ENCODE data around the gene ARHGAP26. TPM values are rescaled to one million over a fixed set of nuclear protein-coding genes. Genes with fewer than 3 reads are reported as not detected.

The ARHGAP26 gene
- total RNA-seq, 2 experiments from 2014 or later = 12.8 to 15.4 TPM

GRCh38 chr5:143155455-143155854 is 385.3 kb downstream of the ARHGAP26 start:
- ChIA-PET POLR2A (no interaction called here), CTCF (no interaction called here)
- Mint-ChIP-seq H3K27me3 (no peaks in the 10 kb centered on the region), H3K27ac (no peak overlapping the region), H3K36me3 (ENCODE audit: low read depth) (peaks cover 5% of the 10 kb centered on the region), H3K4me1 (no peaks in the 10 kb centered on the region), H3K9me3 (ENCODE audit: low read depth) (no peaks in the 10 kb centered on the region), H3K4me3 (no peak overlapping the region)
- DNase-seq (no peak), ATAC-seq (no peak)
- intact Hi-C loops (cut with DNase I, micrococcal nuclease) = no loop called here

- Mint-ChIP-seq H3K9me3 (ENCODE audit: low read depth) (no peaks in the 10 kb centered on the region), H3K4me3 (no peak overlapping the region), H3K36me3 (ENCODE audit: low read depth) (peaks cover 5% of the 10 kb centered on the region), H3K4me1 (no peaks in the 10 kb centered on the region), H3K27me3 (no peaks in the 10 kb centered on the region), H3K27ac (no peak overlapping the region)
- ATAC-seq = no peak
- no peak for DNase-seq
- POLR2A ChIA-PET = no interaction called here
- intact Hi-C loops (cut with DNase I, micrococcal nuclease) = no loop called here
- CTCF ChIA-PET = interaction anchor here (0.5 kb wide), 1 partner anchor 37 kb away, joined by 3 read pairs; no protein-coding TSS in a partner anchor
Measured at GRCh38 chr5:143156086-143156485, 385.9 kb downstream of the ARHGAP26 start.

DNA sequence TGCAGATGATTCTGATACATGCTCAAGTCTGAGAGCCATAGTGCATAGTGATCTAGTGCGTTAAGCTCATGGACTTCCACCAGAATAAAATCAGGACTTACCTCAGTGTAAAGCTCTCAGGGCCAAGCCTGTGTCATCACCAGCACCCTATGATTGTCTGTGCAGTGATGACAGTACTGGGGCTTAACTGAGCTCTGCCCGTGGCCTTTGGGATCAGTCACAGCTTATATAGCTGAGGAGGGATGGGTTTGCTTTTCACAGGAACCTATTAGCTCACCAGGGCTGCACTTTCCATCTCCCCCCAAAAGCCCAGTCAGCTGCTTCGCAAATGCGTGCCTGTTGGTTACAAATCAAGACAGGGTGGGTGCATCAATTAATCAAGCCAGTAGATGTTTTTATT is 386.4 kb downstream of the ARHGAP26 start:
- CTCF ChIA-PET = interaction anchor here (1.1 to 1.5 kb wide), 3 partner anchors 11 to 32 kb away, joined by 3 read pairs; no protein-coding TSS in a partner anchor
- no peak for DNase-seq
- peaks cover 5% of the 10 kb centered on the region for H3K36me3 Mint-ChIP-seq (ENCODE audit: low read depth)
- no peak for ATAC-seq
- H3K9me3 Mint-ChIP-seq (ENCODE audit: low read depth) = no peaks in the 10 kb centered on the region
- H3K27ac Mint-ChIP-seq = no peak overlapping the region
- intact Hi-C loops (cut with DNase I, micrococcal nuclease) = no loop called here
- no peaks in the 10 kb centered on the region for H3K27me3 Mint-ChIP-seq
- no peak overlapping the region for H3K4me3 Mint-ChIP-seq
- POLR2A ChIA-PET = interaction anchor here (0.6 kb wide), 1 partner anchor 90 kb away, joined by 3 read pairs; no protein-coding TSS in a partner anchor
- H3K4me1 Mint-ChIP-seq = no peaks in the 10 kb centered on the region

GRCh38 chr5:143159031-143159430 is 388.9 kb downstream of the ARHGAP26 start:
- intact Hi-C loops (cut with DNase I, micrococcal nuclease) = no loop called here
- H3K4me1 Mint-ChIP-seq = no peaks in the 10 kb centered on the region
- no peak overlapping the region for H3K27ac Mint-ChIP-seq
- H3K36me3 Mint-ChIP-seq (ENCODE audit: low read depth) = peaks cover 2% of the 10 kb centered on the region
- no peaks in the 10 kb centered on the region for H3K27me3 Mint-ChIP-seq
- DNase-seq (no peak), ATAC-seq (no peak)
- ChIA-PET CTCF (interaction anchor here (1.0 to 1.2 kb wide), 2 partner anchors 122 to 446 kb away, joined by 3 read pairs; no protein-coding TSS in a partner anchor), POLR2A (no interaction called here)
- H3K9me3 Mint-ChIP-seq (ENCODE audit: low read depth) = no peaks in the 10 kb centered on the region
- no peak overlapping the region for H3K4me3 Mint-ChIP-seq

GRCh38 chr5:143161885-143162540 is 391.8 kb downstream of the ARHGAP26 start:
- Mint-ChIP-seq H3K27ac (no peak overlapping the region), H3K27me3 (no peaks in the 10 kb centered on the region), H3K9me3 (ENCODE audit: low read depth) (no peaks in the 10 kb centered on the region), H3K4me3 (no peak overlapping the region), H3K4me1 (no peaks in the 10 kb centered on the region), H3K36me3 (ENCODE audit: low read depth) (no peaks in the 10 kb centered on the region)
- POLR2A ChIA-PET = interaction anchor here (0.7 kb wide), 1 partner anchor 32 kb away, joined by 3 read pairs; no protein-coding TSS in a partner anchor
- intact Hi-C loops (cut with DNase I, micrococcal nuclease) = no loop called here
- no peak for ATAC-seq
- CTCF ChIA-PET = interaction anchor here (0.7 kb wide), 1 partner anchor 252 kb away, joined by 3 read pairs; no protein-coding TSS in a partner anchor
- DNase-seq = no peak

DNA sequence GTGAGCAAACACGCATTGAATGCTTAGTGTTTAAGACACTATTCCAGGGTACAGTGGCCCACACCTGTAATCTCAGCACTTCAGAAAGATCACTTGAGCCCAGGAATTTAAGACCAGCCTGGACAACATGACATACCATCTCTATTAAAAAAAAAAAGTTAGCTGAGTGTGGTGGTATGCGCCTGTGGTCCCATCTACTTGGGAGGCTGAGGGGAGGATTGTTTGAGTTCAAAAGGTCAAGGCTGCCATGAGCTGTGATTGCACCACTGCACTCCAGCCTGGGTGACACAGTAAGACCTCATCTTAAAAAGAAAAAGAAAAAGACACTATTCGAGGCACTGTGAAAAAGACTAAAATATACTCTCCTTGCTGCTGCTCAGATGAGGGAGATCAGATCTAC is 392.6 kb downstream of the ARHGAP26 start:
- Mint-ChIP-seq H3K27me3 (no peaks in the 10 kb centered on the region), H3K4me1 (no peaks in the 10 kb centered on the region), H3K9me3 (ENCODE audit: low read depth) (no peaks in the 10 kb centered on the region), H3K27ac (no peak overlapping the region), H3K36me3 (ENCODE audit: low read depth) (no peaks in the 10 kb centered on the region), H3K4me3 (no peak overlapping the region)
- CTCF ChIA-PET = no interaction called here
- ATAC-seq (no peak), DNase-seq (no peak)
- POLR2A ChIA-PET = interaction anchor here (0.6 to 0.7 kb wide), 3 partner anchors 33 to 490 kb away, joined by 3 to 5 read pairs (median 3); no protein-coding TSS in a partner anchor
- intact Hi-C loops (cut with DNase I, micrococcal nuclease) = no loop called here

DNA sequence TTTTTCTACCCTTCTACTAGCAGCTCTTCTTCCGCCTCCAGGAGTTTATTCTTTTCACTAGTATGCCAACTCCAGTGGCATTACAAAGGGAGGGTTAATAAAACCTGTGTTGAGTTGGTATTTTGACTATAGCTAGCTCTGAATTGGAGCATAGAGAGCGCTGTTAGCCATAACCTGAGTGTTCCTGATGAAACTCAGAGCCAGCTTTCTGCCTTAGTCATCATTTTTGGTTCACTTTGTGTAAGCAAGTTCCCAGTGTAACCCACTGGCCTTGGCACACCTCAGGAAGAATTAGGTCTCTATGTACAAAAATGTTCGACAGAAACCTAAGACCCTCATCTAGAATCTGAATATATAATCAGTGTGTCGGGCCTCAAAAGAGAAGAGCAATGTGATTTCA is 394.4 kb downstream of the ARHGAP26 start:
- Mint-ChIP-seq H3K4me1 (no peaks in the 10 kb centered on the region), H3K27me3 (no peaks in the 10 kb centered on the region), H3K4me3 (no peak overlapping the region), H3K27ac (no peak overlapping the region), H3K36me3 (ENCODE audit: low read depth) (no peaks in the 10 kb centered on the region), H3K9me3 (ENCODE audit: low read depth) (no peaks in the 10 kb centered on the region)
- DNase-seq (no peak), ATAC-seq (no peak)
- intact Hi-C loops (cut with DNase I, micrococcal nuclease) = no loop called here
- CTCF ChIA-PET = interaction anchor here (0.7 kb wide), 1 partner anchor 581 kb away, joined by 3 read pairs; no protein-coding TSS in a partner anchor
- POLR2A ChIA-PET = no interaction called here

GRCh38 chr5:143165049-143165880 is 395.1 kb downstream of the ARHGAP26 start:
- ChIA-PET CTCF (interaction anchor here (0.7 kb wide), 1 partner anchor 580 kb away, joined by 3 read pairs; no protein-coding TSS in a partner anchor), POLR2A (no interaction called here)
- no peak for ATAC-seq
- Mint-ChIP-seq H3K27ac (no peak overlapping the region), H3K27me3 (no peaks in the 10 kb centered on the region), H3K4me3 (no peak overlapping the region), H3K36me3 (ENCODE audit: low read depth) (no peaks in the 10 kb centered on the region), H3K9me3 (ENCODE audit: low read depth) (no peaks in the 10 kb centered on the region), H3K4me1 (no peaks in the 10 kb centered on the region)
- DNase-seq = no peak
- intact Hi-C loops (cut with DNase I, micrococcal nuclease) = no loop called here

DNA sequence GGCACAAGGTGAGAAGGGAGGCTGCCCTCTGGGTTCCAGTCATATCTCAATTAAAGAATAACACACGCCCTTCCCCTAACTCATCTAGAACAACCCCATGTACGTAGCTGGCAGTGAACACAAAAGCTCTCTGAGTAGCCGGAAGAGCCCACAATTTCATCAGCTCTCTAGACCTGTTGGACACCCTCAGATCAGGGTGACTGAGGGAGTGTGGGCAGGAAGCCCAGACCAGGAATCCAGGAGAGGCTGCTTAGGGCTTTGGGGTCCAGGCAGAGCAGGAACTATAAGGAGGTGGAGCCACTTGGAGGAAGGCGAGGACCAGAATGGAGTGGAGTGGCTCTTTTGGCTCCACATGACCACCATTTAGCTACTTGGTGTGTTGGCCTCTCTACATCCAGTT is 395.9 kb downstream of the ARHGAP26 start:
- Mint-ChIP-seq H3K4me1 (no peaks in the 10 kb centered on the region), H3K27me3 (no peaks in the 10 kb centered on the region), H3K9me3 (ENCODE audit: low read depth) (no peaks in the 10 kb centered on the region), H3K4me3 (no peak overlapping the region), H3K36me3 (ENCODE audit: low read depth) (peaks cover 3% of the 10 kb centered on the region), H3K27ac (no peak overlapping the region)
- intact Hi-C loops (cut with DNase I, micrococcal nuclease) = no loop called here
- no peak for ATAC-seq
- ChIA-PET POLR2A (no interaction called here), CTCF (interaction anchor here (0.7 kb wide), 1 partner anchor 176 kb away, joined by 3 read pairs; no protein-coding TSS in a partner anchor)
- DNase-seq = no peak

- CTCF ChIA-PET = interaction anchor here (0.6 to 1.5 kb wide), 3 partner anchors 10 to 176 kb away, joined by 3 to 4 read pairs (median 3); no protein-coding TSS in a partner anchor
- Mint-ChIP-seq H3K36me3 (ENCODE audit: low read depth) (peaks cover 3% of the 10 kb centered on the region), H3K4me1 (no peaks in the 10 kb centered on the region), H3K9me3 (ENCODE audit: low read depth) (no peaks in the 10 kb centered on the region), H3K4me3 (no peak overlapping the region), H3K27ac (no peak overlapping the region), H3K27me3 (no peaks in the 10 kb centered on the region)
- no peak for DNase-seq
- intact Hi-C loops (cut with DNase I, micrococcal nuclease) = no loop called here
- POLR2A ChIA-PET = no interaction called here
- ATAC-seq = no peak
Measured at GRCh38 chr5:143166661-143167420, 396.7 kb downstream of the ARHGAP26 start.

DNA sequence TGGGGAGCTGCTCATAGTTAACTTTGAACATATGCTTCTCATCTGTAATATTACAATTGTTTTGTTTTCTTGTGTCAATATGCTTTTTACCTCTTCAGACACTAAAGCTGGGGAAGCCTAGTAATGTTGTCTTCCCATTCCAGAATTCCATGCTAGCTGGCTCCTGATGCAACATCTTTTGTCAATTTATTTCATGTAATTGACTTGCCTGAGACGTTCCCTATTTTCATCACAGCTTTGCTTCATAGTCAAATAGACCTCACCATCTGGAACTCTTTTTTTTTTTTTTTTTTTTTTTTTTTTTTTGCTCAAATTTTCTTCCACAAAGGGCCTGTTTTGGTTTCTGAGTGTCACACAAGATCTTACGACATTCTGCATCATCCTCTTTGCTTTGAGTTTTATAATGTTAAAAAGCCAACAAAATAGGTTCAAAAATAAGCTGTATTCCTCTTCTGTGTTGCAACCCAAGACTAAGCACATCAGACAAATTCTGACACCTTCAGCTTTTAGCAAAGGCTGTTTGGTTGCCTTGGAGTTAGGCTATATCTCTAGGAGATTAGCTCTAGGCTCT is 398.1 kb downstream of the ARHGAP26 start:
- no peaks in the 10 kb centered on the region for H3K9me3 Mint-ChIP-seq (ENCODE audit: low read depth)
- no peak overlapping the region for H3K4me3 Mint-ChIP-seq
- H3K27me3 Mint-ChIP-seq = no peaks in the 10 kb centered on the region
- H3K27ac Mint-ChIP-seq = no peak overlapping the region
- ChIA-PET CTCF (interaction anchor here (0.5 to 1.5 kb wide), 4 partner anchors 11 to 1744 kb away, joined by 3 to 4 read pairs (median 3); no protein-coding TSS in a partner anchor), POLR2A (interaction anchor here (0.6 kb wide), 1 partner anchor 78 kb away, joined by 3 read pairs; no protein-coding TSS in a partner anchor)
- H3K36me3 Mint-ChIP-seq (ENCODE audit: low read depth) = peaks cover 3% of the 10 kb centered on the region
- H3K4me1 Mint-ChIP-seq = no peaks in the 10 kb centered on the region
- DNase-seq (no peak), ATAC-seq (no peak)
- intact Hi-C loops (cut with DNase I, micrococcal nuclease) = no loop called here
